HG03432 (cell line): Measurements from ENCODE around the gene PLA2G2F.
A peak's percentile ranks its signal among the peaks of the same experiment; 100 is the strongest.

Experiments
- ATAC-seq: cut with Tn5 transposase; IDR thresholded peaks from one replicate; pipeline ENCODE4 v1.9.1; 2021; ENCODE audit warnings: mild to moderate bottlenecking, moderate library complexity; ENCODE audit not compliant: unreplicated experiment

The PLA2G2F gene

DNA sequence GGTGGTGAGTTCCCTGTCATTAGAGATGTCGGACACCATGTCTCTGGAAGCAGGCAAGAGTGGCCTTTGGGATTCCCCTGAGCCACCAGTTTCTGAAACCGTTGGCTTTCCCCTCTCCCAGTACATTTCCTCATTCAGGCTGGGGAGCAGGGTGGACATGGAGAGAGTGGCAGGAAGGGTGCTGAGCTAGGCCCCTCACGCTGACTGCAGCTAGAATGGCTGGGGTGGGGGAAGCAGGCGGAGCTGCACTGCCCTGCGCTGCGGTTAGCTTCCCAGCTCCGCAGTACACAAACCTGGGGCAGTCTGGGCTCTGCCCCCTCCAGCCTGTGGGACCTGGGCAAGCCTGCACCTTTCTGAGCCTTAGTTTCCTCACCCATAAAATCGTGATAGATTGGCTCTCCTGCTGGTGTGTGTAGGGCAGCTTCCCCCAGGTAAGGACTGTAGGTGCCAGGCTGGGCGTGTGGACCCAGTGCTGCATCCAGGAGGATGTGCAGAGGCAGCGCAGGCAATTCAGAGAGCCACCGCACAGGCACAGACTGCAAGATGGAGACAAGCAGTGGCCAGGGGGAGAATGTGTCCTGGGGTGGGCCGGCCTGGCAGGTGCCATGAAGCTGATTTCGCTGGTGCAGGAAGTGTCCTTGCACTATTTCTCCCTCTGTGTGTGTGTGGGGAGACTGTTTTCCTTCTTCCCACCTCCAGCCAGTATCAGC is 3.0 kb downstream of the PLA2G2F start:
- ATAC-seq, result no peak

GRCh38 chr1:20143318-20143717 is 4.2 kb downstream of the PLA2G2F start:
- no peak for ATAC-seq

DNA sequence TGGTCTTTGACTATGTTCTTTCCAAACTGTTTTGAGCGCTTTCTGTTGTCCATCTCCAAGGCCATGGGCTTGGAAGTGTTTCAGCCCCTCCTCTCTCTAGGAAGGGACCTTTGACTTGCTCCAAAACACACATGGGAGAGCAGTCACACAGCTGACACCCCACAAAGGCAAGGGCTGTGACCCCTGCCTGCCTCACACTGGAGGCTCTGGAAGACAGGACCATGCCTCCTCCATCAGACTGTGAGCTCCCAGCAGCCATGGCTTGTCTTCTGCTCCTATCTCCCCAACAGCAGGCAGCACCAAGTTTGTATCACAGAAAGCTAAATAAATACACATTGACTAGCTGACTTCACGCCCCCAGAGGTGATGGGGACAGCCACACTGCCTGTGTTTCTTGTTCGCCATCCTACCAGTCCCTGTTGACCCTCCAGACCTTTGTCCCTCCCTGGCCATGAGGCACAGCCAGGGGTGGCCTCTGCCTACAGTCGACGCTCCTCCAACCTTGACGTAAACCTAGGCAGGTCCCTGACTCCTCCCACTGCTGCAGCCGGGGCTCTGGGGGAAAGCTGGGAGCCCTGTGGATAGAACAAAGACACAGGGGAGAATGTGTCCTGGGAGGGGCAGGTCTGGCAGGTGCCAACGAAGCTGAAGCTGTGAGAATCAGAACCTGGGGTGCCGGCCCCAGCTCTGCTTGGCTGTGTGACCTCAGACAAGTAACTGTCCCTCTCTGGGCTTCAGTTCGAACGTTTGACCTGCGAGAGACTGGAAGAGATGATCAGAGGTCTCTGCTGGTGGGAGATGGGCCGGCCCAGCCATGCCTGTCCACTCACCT is 4.8 kb downstream of the PLA2G2F start:
- no peak for ATAC-seq

GRCh38 chr1:20147846-20148570 is 8.9 kb downstream of the PLA2G2F start:
- no peak for ATAC-seq

- ATAC-seq, result no peak
These were observed 9.7 kb downstream of the PLA2G2F start for GRCh38 chr1:20148571-20149500.

DNA sequence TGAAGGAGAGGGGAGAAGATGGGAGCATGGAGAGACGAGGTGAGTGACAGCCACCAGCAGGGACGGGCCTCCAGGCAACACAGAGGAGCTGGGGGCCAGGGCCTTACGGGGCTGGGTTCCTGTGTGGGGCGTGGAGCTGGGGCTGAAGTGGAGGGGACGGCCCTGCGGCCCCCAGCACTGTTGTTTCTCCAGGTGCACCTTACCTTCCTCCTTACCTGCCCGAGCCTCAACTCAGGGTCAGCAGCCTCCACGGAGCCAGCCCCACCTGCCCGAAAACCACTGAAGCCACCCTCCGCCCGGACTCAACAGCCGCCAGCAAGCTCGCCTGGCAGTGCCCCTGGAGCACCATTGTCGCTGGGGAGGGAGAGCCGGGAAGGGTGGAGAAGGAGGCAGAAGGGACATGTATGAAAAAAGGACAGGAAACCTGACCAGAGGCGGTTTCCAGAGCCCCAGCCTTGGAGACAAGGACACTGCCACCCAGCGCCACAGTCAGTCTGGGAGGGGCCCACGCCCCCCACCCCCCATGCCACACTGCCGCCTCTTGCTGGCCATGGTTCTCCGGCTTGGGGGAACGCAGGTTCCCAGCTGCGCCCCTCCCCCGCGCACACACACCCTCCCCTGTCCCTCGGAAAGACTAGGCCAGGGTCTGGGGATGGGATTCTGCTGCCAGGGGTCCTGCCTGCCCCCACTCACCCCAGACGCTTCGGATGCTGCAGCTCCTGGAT is 10.6 kb downstream of the PLA2G2F start:
- no peak for ATAC-seq

DNA sequence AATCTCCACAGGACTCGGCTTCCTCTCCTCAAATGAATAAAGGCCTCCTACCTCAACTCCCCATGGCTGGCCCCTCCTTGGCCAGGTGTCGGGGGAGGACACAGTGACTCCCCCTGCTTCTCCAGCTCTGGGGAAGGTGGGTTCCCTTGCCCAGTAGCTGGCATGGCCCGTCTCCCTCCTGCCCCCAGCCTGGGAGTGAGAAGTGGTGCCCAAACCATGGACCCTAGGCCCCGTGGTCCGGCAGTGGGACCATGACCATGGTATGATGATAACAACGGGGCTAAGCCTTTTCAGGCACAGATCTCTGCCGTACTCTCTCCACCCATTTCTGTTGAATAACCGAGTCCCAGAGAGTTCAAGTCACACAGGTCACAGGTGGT is 11.2 kb downstream of the PLA2G2F start:
- no peak for ATAC-seq

DNA sequence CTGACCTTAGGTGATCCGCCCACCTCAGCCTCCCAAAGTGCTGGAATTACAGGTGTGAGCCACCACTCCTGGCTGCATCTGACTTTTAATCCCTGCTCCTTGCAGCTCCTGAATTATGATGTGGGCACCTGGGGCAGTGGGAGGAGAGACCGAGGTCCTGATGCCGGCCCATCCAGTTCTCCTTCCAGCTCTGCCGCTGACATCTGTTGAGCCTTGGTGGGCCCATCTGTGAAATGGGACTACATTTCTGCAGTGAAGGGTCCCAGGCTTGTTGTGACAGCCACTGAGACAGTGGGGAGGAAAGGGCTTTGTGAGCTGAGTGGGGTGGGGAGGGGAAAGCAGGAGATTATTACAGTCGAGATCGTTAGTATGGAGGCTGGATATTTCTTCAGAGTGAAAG is 11.8 kb downstream of the PLA2G2F start:
- ATAC-seq, result no peak

DNA sequence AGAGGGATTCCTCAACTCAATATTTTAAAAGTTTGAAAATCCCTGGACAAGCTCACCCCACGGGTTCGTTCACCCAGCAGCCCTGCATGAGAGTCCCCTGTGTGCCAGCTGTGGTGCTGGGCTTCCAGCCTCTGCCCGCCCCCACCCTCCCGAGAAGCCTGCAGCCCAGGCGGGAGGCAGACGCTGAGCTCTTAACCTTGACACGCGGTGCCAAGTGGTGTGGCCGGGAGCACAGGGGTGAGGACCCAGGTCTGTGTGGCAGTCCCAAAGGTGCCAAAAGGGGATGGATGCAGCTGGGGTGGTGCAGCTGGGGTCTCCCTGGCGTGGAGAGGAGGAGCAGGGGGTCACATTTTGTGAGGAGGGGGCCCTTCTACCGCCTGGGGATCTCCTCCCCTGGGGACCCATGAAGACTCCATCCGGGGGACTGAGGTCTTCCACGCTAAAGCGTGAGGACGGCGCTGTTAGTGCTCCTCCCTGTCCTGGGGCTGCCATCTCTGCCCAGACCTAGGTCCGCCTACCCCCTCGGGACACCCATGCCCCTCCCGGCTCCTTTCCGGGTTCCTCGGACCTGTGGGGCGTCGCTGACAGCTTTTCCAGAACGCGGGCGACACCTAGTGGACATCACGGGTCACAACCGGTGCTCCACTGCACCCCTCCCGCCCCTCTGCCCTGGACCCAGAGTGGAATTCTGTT is 12.9 kb downstream of the PLA2G2F start:
- ATAC-seq, result peak; percentile 67

- no peak for ATAC-seq
These were observed 13.4 kb downstream of the PLA2G2F start for GRCh38 chr1:20152599-20152930.

- no peak for ATAC-seq
These were observed 13.9 kb downstream of the PLA2G2F start for GRCh38 chr1:20153000-20153418.

DNA sequence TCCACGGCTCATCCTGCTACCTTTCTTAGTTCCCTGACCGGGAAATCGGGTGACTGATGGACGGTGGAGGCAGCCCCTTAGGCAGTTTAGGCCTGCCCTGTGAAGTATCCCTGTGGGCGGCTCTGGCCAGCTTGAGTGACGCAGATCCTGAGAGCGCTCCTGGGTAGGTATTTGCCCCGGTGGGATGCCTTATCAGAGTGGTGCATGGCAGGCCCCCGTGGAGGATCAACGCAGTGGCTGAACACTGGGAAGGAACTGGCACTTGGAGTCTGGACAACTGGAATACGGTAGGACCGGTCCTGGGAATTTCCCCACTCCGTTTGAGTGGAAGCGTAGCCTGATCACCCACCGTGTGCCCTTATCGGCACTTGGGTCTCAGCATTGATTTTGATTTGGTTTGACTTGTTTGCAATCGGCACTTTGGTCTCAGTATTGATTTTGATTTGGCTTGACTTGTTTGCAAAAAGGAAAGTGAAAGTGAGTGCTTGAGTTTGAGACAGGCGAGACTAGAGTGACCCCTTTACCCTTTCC is 15.2 kb downstream of the PLA2G2F start:
- ATAC-seq, result no peak

- ATAC-seq, result no peak
These were observed 19.4 kb downstream of the PLA2G2F start for GRCh38 chr1:20158358-20159070.

GRCh38 chr1:20160034-20160433 is 20.9 kb downstream of the PLA2G2F start:
- no peak for ATAC-seq

- no peak for ATAC-seq
These were observed 25.6 kb downstream of the PLA2G2F start for GRCh38 chr1:20164694-20165202.

DNA sequence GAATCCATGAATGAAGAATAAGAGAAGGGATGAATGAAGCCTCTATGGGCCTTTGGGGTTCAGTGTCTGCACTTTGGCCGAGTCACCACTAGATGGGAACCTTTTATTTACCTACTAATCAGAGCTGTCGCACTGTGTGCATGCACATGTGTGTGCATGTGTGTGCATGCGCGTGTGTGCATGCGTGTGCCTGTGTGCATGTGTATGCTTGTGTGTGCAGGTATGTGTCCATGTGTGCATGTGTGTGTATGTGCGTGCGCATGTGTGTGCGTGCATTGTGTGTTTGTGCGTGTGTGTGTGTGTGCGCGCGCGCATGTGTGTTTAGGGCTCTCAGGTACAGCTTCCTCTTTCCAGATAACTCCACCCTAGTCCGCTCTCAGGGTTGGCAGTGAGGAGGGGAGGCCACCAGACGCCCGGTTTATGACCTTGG is 26.4 kb downstream of the PLA2G2F start:
- ATAC-seq, result no peak

DNA sequence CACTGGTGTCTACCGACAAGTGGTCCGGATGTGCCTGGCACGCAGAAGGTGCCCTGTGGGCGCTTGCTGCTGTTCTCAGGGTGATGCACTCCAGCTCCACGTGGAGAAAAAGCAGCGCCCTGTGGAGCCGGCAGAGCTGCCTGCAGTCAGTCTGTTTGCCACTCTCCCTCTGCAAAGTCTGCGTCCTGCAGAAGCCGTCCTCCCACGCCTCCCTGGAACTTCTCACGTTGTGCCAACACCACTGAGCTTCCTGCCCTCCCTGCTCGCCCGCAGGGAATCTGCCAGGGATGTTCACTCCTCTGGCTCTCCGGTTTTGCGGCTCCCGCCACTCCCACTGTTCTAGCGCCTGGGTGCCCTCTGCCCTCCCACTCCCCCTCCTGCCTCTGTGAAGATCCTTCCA is 26.9 kb downstream of the PLA2G2F start:
- no peak for ATAC-seq

DNA sequence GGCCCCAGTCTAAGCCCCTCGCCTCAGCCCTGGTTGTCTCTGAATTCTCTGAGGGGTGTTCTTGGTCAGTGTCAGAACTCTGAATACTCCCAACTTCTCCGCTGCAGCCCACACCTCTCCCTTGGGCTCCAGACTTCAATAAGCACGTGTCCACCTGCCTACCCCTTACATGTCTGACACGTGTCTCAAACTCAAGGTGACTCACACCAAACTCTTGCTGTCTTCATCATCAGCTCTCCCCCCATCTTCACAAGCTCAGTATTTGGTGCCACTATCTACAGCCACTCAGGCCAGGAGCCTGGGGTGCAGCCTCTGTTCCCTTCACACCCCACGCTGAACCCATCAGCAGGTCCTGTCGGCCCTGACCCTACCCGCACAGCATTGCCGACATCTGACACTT is 28.0 kb downstream of the PLA2G2F start:
- ATAC-seq, result no peak
